HepG2 (cell line): ENCODE results near the gene VWA7. TPM values are rescaled to one million over a fixed set of nuclear protein-coding genes. Genes with fewer than 3 reads are reported as not detected.
A peak's percentile ranks its signal among the peaks of the same experiment; 100 is the strongest.

Experiments used
- CBX1 ChIP-seq: IDR thresholded peaks from one replicate; pipeline ENCODE4 v1.6.1; 2016; ENCODE audit warnings: antibody characterized with exemption, low read depth
- IRF9 ChIP-seq: sonication (generic); formaldehyde crosslinking; IDR thresholded peaks from 2 replicates; pipeline ENCODE4 v1.8.0; 2022; ENCODE audit warnings: missing genetic modification reagents, mild to moderate bottlenecking, borderline replicate concordance
- ZNF337 ChIP-seq: sonication (generic); formaldehyde crosslinking; IDR thresholded peaks from 2 replicates; pipeline ENCODE4 v1.5.1; 2020; ENCODE audit warnings: missing genetic modification reagents, low read depth, mild to moderate bottlenecking, borderline replicate concordance
- ZNF724P ChIP-seq: sonication (generic); formaldehyde crosslinking; IDR thresholded peaks from 2 replicates; pipeline ENCODE4 v1.8.0; 2022; ENCODE audit warnings: missing genetic modification reagents, borderline replicate concordance
- polyA plus RNA-seq, 8 experiments: library from polyadenylated mRNA; depleted of rRNA in 3 of 8; stranded (reverse) in 7 of 8; unstranded in 1 of 8; fragments of >200 nt; fragmentation: Illumina TruSeq in 4 of 8; extraction: Trizol in 4 of 8; gene quantifications; 2 replicates each; pipeline versions ENCODE4 v1.2.1 to v1.2.3, GENCODE V29; 2011 to 2016; ENCODE audit warnings: low read depth in 4 of 8, missing spikeins in 1 of 8, mixed read lengths in 1 of 8; ENCODE audit not compliant: insufficient read depth in 1 of 8
- total RNA-seq, 5 experiments: library from RNA; depleted of rRNA; stranded (reverse); fragments of >200 nt; fragmentation: Illumina TruSeq; extraction: Trizol; gene quantifications; 2 replicates each; pipeline ENCODE4 v1.2.3, GENCODE V29; 2016; ENCODE audit warnings: low read depth in 1 of 5
- TF ChIP-seq, protein P1 (sequence below): sonication (generic); formaldehyde crosslinking; IDR thresholded peaks from 2 replicates; pipeline ENCODE4 v1.4.0; 2020; ENCODE audit warnings: missing genetic modification reagents, borderline replicate concordance
- TF ChIP-seq, protein P2 (sequence below): sonication (generic); formaldehyde crosslinking; IDR thresholded peaks from 2 replicates; pipeline ENCODE4 v1.4.0; 2020; ENCODE audit warnings: missing genetic modification reagents, borderline replicate concordance

The VWA7 gene
- total and polyA plus RNA-seq, 2 of the 13 experiments (the other 11 are each of a cell fraction or from before 2014, with no cell fraction given), result 0.86 to 3.3 TPM

GRCh38 chr6:31736768-31737314 lies 40.3 kb downstream of the VWA7 start (continued):
- TF ChIP-seq, protein P1, sequence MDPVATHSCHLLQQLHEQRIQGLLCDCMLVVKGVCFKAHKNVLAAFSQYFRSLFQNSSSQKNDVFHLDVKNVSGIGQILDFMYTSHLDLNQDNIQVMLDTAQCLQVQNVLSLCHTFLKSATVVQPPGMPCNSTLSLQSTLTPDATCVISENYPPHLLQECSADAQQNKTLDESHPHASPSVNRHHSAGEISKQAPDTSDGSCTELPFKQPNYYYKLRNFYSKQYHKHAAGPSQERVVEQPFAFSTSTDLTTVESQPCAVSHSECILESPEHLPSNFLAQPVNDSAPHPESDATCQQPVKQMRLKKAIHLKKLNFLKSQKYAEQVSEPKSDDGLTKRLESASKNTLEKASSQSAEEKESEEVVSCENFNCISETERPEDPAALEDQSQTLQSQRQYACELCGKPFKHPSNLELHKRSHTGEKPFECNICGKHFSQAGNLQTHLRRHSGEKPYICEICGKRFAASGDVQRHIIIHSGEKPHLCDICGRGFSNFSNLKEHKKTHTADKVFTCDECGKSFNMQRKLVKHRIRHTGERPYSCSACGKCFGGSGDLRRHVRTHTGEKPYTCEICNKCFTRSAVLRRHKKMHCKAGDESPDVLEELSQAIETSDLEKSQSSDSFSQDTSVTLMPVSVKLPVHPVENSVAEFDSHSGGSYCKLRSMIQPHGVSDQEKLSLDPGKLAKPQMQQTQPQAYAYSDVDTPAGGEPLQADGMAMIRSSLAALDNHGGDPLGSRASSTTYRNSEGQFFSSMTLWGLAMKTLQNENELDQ, result peak; percentile 42; the same call in 1 of the 2 replicates
- TF ChIP-seq IRF9 (CRISPR knock-in tag), result no peak
- 0 out of 2 replicates have a peak, but pooled peaks have one; percentile 22 for TF ChIP-seq ZNF337
- no peak for TF ChIP-seq ZNF724P (CRISPR knock-in tag)
- TF ChIP-seq CBX1, result peak; percentile 1
- TF ChIP-seq, protein P2, sequence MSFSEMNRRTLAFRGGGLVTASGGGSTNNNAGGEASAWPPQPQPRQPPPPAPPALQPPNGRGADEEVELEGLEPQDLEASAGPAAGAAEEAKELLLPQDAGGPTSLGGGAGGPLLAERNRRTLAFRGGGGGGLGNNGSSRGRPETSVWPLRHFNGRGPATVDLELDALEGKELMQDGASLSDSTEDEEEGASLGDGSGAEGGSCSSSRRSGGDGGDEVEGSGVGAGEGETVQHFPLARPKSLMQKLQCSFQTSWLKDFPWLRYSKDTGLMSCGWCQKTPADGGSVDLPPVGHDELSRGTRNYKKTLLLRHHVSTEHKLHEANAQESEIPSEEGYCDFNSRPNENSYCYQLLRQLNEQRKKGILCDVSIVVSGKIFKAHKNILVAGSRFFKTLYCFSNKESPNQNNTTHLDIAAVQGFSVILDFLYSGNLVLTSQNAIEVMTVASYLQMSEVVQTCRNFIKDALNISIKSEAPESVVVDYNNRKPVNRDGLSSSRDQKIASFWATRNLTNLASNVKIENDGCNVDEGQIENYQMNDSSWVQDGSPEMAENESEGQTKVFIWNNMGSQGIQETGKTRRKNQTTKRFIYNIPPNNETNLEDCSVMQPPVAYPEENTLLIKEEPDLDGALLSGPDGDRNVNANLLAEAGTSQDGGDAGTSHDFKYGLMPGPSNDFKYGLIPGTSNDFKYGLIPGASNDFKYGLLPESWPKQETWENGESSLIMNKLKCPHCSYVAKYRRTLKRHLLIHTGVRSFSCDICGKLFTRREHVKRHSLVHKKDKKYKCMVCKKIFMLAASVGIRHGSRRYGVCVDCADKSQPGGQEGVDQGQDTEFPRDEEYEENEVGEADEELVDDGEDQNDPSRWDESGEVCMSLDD (CRISPR knock-in tag), result no peak
